ENCODE measurements around the gene CMIP.

The CMIP gene

DNA sequence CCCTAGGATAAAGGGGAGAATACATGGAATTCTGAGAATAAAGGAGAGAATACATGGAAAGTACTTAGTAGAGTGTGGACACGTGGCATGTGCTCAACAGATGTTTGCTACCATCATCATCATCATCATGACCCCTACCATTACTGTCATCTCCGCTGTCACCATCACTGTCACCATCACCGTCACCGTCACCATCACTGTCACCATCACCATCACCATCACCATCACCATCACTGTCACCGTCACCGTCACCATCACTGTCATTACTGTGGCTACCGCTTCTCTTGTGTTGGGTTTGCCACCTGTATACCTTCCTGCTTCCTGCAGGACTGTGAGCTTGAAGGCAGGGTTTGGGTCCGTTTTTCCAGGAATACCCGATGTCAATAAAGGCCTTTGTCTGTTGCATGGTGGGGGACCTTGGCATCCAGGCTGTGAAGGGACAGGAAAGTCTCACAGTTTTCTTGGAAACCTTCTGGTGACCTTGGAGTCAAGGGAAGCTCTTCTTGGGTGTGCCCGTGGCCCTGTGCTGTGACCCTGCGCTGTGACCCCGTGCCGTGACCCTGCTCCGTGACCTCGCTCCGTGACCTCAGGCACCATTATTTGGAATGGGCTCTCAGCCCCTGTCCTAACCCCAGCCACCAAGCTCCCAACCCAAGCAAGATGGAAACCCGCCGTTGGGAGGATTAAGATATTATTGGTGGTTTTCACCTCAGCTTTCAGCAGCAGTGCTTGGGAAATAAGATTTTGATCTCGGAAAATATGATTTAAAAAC, 14.4 kb downstream of the CMIP start:
- Histone ChIP-seq H3K4me3 (ENCODE audit: low read length, poor library complexity, severe bottlenecking) (no peak overlapping the region), H2AFZ (ENCODE audit: low read length) (no peak overlapping the region), H3K27me3 (ENCODE audit: insufficient read depth, low read length, poor library complexity, severe bottlenecking) (no peaks in the 10 kb centered on the region), H3K9me2 (replicated peaks; ENCODE audit: low read depth, low read length) (no peaks in the 10 kb centered on the region), H3K36me3 (ENCODE audit: insufficient read depth, low read length) (peaks cover 16% of the 10 kb centered on the region; the same call in 1 of the 2 replicates), H3K79me2 (ENCODE audit: insufficient read depth, low read length) (peaks cover 95% of the 10 kb centered on the region), H3K4me1 (ENCODE audit: insufficient read depth, low read length, poor library complexity, severe bottlenecking) (peaks cover 7% of the 10 kb centered on the region), H3K9me3 (ENCODE audit: insufficient read depth, low read depth, low read length) (no peaks in the 10 kb centered on the region), H3K4me2 (ENCODE audit: low read depth, low read length, poor library complexity, severe bottlenecking) (no peak overlapping the region), H3F3A (ENCODE audit: low read depth) (no peaks in the 10 kb centered on the region), H4K20me1 (ENCODE audit: insufficient read depth, low read length, poor library complexity, severe bottlenecking) (peaks cover 14% of the 10 kb centered on the region), H3K9ac (ENCODE audit: low read depth, low read length, poor library complexity, severe bottlenecking) (no peak overlapping the region)
- TF ChIP-seq, protein P1, sequence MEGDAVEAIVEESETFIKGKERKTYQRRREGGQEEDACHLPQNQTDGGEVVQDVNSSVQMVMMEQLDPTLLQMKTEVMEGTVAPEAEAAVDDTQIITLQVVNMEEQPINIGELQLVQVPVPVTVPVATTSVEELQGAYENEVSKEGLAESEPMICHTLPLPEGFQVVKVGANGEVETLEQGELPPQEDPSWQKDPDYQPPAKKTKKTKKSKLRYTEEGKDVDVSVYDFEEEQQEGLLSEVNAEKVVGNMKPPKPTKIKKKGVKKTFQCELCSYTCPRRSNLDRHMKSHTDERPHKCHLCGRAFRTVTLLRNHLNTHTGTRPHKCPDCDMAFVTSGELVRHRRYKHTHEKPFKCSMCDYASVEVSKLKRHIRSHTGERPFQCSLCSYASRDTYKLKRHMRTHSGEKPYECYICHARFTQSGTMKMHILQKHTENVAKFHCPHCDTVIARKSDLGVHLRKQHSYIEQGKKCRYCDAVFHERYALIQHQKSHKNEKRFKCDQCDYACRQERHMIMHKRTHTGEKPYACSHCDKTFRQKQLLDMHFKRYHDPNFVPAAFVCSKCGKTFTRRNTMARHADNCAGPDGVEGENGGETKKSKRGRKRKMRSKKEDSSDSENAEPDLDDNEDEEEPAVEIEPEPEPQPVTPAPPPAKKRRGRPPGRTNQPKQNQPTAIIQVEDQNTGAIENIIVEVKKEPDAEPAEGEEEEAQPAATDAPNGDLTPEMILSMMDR (conservative IDR thresholded peaks at IDR 0.05; ENCODE audit: low read length): no peak
- no peak for TF ChIP-seq EZH2phosphoT487 (IDR thresholded peaks at IDR 0.05; ENCODE audit: borderline replicate concordance)

DNA sequence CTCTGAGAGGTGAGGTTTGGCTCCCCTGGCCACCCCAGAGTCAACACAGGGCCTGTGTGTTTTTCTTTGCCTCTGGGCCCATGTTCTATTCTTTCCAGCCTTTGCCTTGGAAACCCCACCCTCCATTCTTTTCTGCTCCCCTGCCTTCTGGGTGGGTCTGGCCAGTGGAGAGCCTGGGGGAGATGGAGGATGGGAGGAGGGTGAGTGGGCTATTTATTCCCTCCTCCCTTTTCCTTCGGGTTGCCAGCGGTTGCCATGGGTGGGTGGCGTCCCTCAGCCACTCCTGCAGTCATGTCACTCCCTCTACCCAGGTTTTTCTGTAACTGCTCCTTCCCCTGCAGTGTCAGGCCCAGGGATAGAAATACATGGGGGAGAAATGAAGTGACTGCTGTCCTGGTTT, 15.5 kb downstream of the CMIP start:
- H4K20me1 ChIP-seq (ENCODE audit: insufficient read depth, low read length, poor library complexity, severe bottlenecking): peaks cover 6% of the 10 kb centered on the region
- no peak overlapping the region for H2AFZ ChIP-seq (ENCODE audit: low read length)
- H3K4me2 ChIP-seq (ENCODE audit: low read depth, low read length, poor library complexity, severe bottlenecking): no peak overlapping the region
- H3K9ac ChIP-seq (ENCODE audit: low read depth, low read length, poor library complexity, severe bottlenecking): no peak overlapping the region
- H3K4me1 ChIP-seq (ENCODE audit: insufficient read depth, low read length, poor library complexity, severe bottlenecking): peaks cover 7% of the 10 kb centered on the region
- H3K27me3 ChIP-seq (ENCODE audit: insufficient read depth, low read length, poor library complexity, severe bottlenecking): no peaks in the 10 kb centered on the region
- H3K4me3 ChIP-seq (ENCODE audit: low read length, poor library complexity, severe bottlenecking): no peak overlapping the region
- H3F3A ChIP-seq (ENCODE audit: low read depth): no peaks in the 10 kb centered on the region
- H3K36me3 ChIP-seq (ENCODE audit: insufficient read depth, low read length): peaks cover 16% of the 10 kb centered on the region; the same call in 1 of the 2 replicates
- H3K9me3 ChIP-seq (ENCODE audit: insufficient read depth, low read depth, low read length): no peaks in the 10 kb centered on the region
- TF ChIP-seq, protein P1 (conservative IDR thresholded peaks at IDR 0.05; ENCODE audit: low read length): no peak
- no peak for TF ChIP-seq EZH2phosphoT487 (IDR thresholded peaks at IDR 0.05; ENCODE audit: borderline replicate concordance)
- peaks cover 94% of the 10 kb centered on the region for H3K79me2 ChIP-seq (ENCODE audit: insufficient read depth, low read length)
- no peaks in the 10 kb centered on the region for H3K9me2 ChIP-seq (replicated peaks; ENCODE audit: low read depth, low read length)

DNA sequence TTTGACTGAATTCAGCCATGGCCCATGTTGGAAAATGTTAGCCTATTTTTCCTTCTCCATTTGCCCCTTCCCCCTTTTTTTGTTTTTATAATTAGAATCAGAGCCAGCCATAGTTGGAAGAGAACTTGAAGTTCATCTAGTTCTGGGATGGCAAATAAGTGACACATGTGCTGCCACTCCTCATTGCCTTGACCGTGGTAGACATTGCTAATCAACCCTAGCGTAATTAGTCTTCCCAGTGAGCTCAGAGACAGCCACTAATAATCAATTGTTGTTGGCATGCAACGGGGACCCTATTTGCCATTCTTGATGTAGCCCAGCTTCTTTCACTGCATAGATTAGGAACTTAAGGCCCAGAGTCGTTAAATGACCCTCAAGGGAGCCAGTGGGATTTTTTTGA, 16.6 kb downstream of the CMIP start:
- no peak overlapping the region for H3K9ac ChIP-seq (ENCODE audit: low read depth, low read length, poor library complexity, severe bottlenecking)
- H3K27me3 ChIP-seq (ENCODE audit: insufficient read depth, low read length, poor library complexity, severe bottlenecking): no peaks in the 10 kb centered on the region
- no peak overlapping the region for H3K4me3 ChIP-seq (ENCODE audit: low read length, poor library complexity, severe bottlenecking)
- H3K79me2 ChIP-seq (ENCODE audit: insufficient read depth, low read length): peaks cover 94% of the 10 kb centered on the region
- H2AFZ ChIP-seq (ENCODE audit: low read length): no peak overlapping the region
- H3K36me3 ChIP-seq (ENCODE audit: insufficient read depth, low read length): peaks cover 14% of the 10 kb centered on the region; the same call in 1 of the 2 replicates
- H3K4me2 ChIP-seq (ENCODE audit: low read depth, low read length, poor library complexity, severe bottlenecking): no peak overlapping the region
- peaks cover 7% of the 10 kb centered on the region for H3K4me1 ChIP-seq (ENCODE audit: insufficient read depth, low read length, poor library complexity, severe bottlenecking)
- no peaks in the 10 kb centered on the region for H3K9me3 ChIP-seq (ENCODE audit: insufficient read depth, low read depth, low read length)
- H4K20me1 ChIP-seq (ENCODE audit: insufficient read depth, low read length, poor library complexity, severe bottlenecking): peaks cover 6% of the 10 kb centered on the region
- TF ChIP-seq EZH2phosphoT487 (IDR thresholded peaks at IDR 0.05; ENCODE audit: borderline replicate concordance): no peak
- TF ChIP-seq, protein P1 (conservative IDR thresholded peaks at IDR 0.05; ENCODE audit: low read length): no peak
- H3F3A ChIP-seq (ENCODE audit: low read depth): no peaks in the 10 kb centered on the region
- H3K9me2 ChIP-seq (replicated peaks; ENCODE audit: low read depth, low read length): no peaks in the 10 kb centered on the region

Measured in Loucy (cell line).